Calu3 (cell line): ENCODE data around the gene ANO9. TPM values are rescaled to one million over a fixed set of nuclear protein-coding genes. Genes with fewer than 3 reads are reported as not detected.
A peak's percentile ranks its signal among the peaks of the same experiment; 100 is the strongest.
"Not testable (repeated sequence)": the region's sequence is repeated elsewhere in the genome, so short reads cannot be mapped to it uniquely, and the experiment has no call there.

Experiments used
- BruUV-seq: library from RNA; stranded (reverse); fragments of 400-500 nt; replicated peaks from 2 replicates; lab custom pipeline; 2021; lab: Mats Ljungman, UMichigan
- CTCF ChIA-PET: fragments of 300-600 bp; sonication (Branson Sonifier 250); formaldehyde crosslinking; loops from one replicate; lab custom pipeline; 2022; ENCODE audit warnings: antibody characterized with exemption; lab: Charles Lee
- DNase-seq: peaks from one replicate; pipeline ENCODE4 v3.0.0; 2022
- H3K27ac Mint-ChIP-seq: one replicate; pipeline ENCODE4 v1.8.0; 2022; ENCODE audit warnings: mixed read lengths; ENCODE audit not compliant: unreplicated experiment
- H3K27me3 Mint-ChIP-seq: one replicate; pipeline ENCODE4 v1.8.0; 2022; ENCODE audit warnings: mixed read lengths; ENCODE audit not compliant: unreplicated experiment
- H3K36me3 Mint-ChIP-seq: one replicate; pipeline ENCODE4 v1.8.0; 2022; ENCODE audit warnings: mild to moderate bottlenecking, moderate library complexity, mixed read lengths; ENCODE audit not compliant: insufficient read depth, unreplicated experiment
- H3K4me1 Mint-ChIP-seq: one replicate; pipeline ENCODE4 v1.8.0; 2022; ENCODE audit warnings: mild to moderate bottlenecking, low read depth, mixed read lengths; ENCODE audit not compliant: unreplicated experiment
- H3K4me3 Mint-ChIP-seq: one replicate; pipeline ENCODE4 v1.8.0; 2022; ENCODE audit warnings: mild to moderate bottlenecking, low read depth, moderate library complexity, mixed read lengths; ENCODE audit not compliant: unreplicated experiment
- H3K9me3 Mint-ChIP-seq: one replicate; pipeline ENCODE4 v1.8.0; 2022; ENCODE audit warnings: low read depth, mixed read lengths; ENCODE audit not compliant: unreplicated experiment
- CTCF ChIP-seq: fragments of 200-600 bp; IDR thresholded peaks from one replicate; pipeline ENCODE4 v1.8.0; 2022; ENCODE audit warnings: antibody characterized with exemption; ENCODE audit not compliant: unreplicated experiment
- intact Hi-C: fragments of 100-400 bp; cut with micrococcal nuclease; formaldehyde crosslinking; loops from one replicate; pipeline ENCODE4 v1.10.0; 2022; ENCODE audit not compliant: unreplicated experiment
- total RNA-seq: library from RNA; stranded (reverse); gene quantifications from 2 replicates; pipeline ENCODE4 v1.2.3, GENCODE V29; 2022

The ANO9 gene
- total RNA-seq, 1 experiment from 2014 or later: 27.2 TPM

GRCh38 chr11:393219-394033 is 48.4 kb downstream of the ANO9 start:
- no TSS peak for BruUV-seq
- Mint-ChIP-seq H3K4me3 (peak overlapping the region; percentile 95), H3K27me3 (peaks cover 11% of the 10 kb centered on the region), H3K27ac (peak overlapping the region; percentile 85), H3K36me3 (peaks cover 41% of the 10 kb centered on the region), H3K4me1 (peaks cover 17% of the 10 kb centered on the region), H3K9me3 (no peaks in the 10 kb centered on the region)
- intact Hi-C loops: no loop called here
- CTCF ChIA-PET: interaction anchor here (0.7 kb wide), 2 partner anchors 54 to 113 kb away, joined by 3 to 4 read pairs; no protein-coding TSS in a partner anchor
- no peak for TF ChIP-seq CTCF
- peak; percentile 94 for DNase-seq

- Mint-ChIP-seq H3K9me3 (no peaks in the 10 kb centered on the region), H3K4me3 (no peak overlapping the region), H3K27me3 (peaks cover 23% of the 10 kb centered on the region), H3K4me1 (peaks cover 17% of the 10 kb centered on the region), H3K36me3 (peaks cover 35% of the 10 kb centered on the region), H3K27ac (no peak overlapping the region)
- CTCF ChIA-PET: interaction anchor here (0.6 kb wide), 1 partner anchor 80 kb away, joined by 3 read pairs; no protein-coding TSS in a partner anchor
- no TSS peak for BruUV-seq
- TF ChIP-seq CTCF: no peak
- intact Hi-C loops: no loop called here
- DNase-seq: no peak
Measured at GRCh38 chr11:392102-392777, 49.6 kb downstream of the ANO9 start.

GRCh38 chr11:391117-392017 is 50.4 kb downstream of the ANO9 start:
- CTCF ChIA-PET: interaction anchor here (0.6 kb wide), 1 partner anchor 79 kb away, joined by 3 read pairs; no protein-coding TSS in a partner anchor
- intact Hi-C loops: no loop called here
- no peak for TF ChIP-seq CTCF
- Mint-ChIP-seq H3K27ac (no peak overlapping the region), H3K9me3 (no peaks in the 10 kb centered on the region), H3K4me1 (peaks cover 17% of the 10 kb centered on the region), H3K27me3 (peaks cover 25% of the 10 kb centered on the region), H3K4me3 (no peak overlapping the region), H3K36me3 (peaks cover 31% of the 10 kb centered on the region)
- no peak for DNase-seq
- no TSS peak for BruUV-seq

GRCh38 chr11:390175-390574 is 51.6 kb downstream of the ANO9 start:
- CTCF ChIA-PET: no interaction called here
- no peak overlapping the region for H3K27ac Mint-ChIP-seq
- DNase-seq: no peak
- no peak overlapping the region for H3K4me3 Mint-ChIP-seq
- BruUV-seq: no TSS peak
- TF ChIP-seq CTCF: peak; percentile 25
- peaks cover 10% of the 10 kb centered on the region for H3K4me1 Mint-ChIP-seq
- H3K27me3 Mint-ChIP-seq: peaks cover 25% of the 10 kb centered on the region
- no peaks in the 10 kb centered on the region for H3K9me3 Mint-ChIP-seq
- peaks cover 21% of the 10 kb centered on the region for H3K36me3 Mint-ChIP-seq
- intact Hi-C loops: no loop called here

GRCh38 chr11:389369-389768 is 52.4 kb downstream of the ANO9 start:
- H3K4me1 Mint-ChIP-seq, DNase-seq, H3K27ac Mint-ChIP-seq, H3K4me3 Mint-ChIP-seq, CTCF ChIA-PET, BruUV-seq, intact Hi-C loops, H3K9me3 Mint-ChIP-seq: not testable (repeated sequence)
- Mint-ChIP-seq H3K36me3 (peaks cover 13% of the 10 kb centered on the region), H3K27me3 (peaks cover 26% of the 10 kb centered on the region)
